Subcutaneous adipose tissue (tissue), 4 donors: ENCODE measurements around the gene PARL. TPM values are rescaled to one million over a fixed set of nuclear protein-coding genes. Genes with fewer than 3 reads are reported as not detected.

ENCODE experiments used
- CTCF ChIP-seq: fragments of 450-650 bp; IDR thresholded peaks from one replicate; pipeline ENCODE4 v1.5.1; 2016; ENCODE audit warnings: low read depth, mild to moderate bottlenecking, control low read depth, antibody characterized with exemption, moderate library complexity
- total RNA-seq, 4 donors: library from RNA; depleted of rRNA; stranded (reverse); fragments of >200 nt; gene quantifications; one replicate each; pipeline ENCODE4 v1.1.0, GENCODE V29; 2016

PARL gene
- total RNA-seq, 4 donors from 2014 or later: 43.4 to 66.4 (median 44.5) TPM

DNA sequence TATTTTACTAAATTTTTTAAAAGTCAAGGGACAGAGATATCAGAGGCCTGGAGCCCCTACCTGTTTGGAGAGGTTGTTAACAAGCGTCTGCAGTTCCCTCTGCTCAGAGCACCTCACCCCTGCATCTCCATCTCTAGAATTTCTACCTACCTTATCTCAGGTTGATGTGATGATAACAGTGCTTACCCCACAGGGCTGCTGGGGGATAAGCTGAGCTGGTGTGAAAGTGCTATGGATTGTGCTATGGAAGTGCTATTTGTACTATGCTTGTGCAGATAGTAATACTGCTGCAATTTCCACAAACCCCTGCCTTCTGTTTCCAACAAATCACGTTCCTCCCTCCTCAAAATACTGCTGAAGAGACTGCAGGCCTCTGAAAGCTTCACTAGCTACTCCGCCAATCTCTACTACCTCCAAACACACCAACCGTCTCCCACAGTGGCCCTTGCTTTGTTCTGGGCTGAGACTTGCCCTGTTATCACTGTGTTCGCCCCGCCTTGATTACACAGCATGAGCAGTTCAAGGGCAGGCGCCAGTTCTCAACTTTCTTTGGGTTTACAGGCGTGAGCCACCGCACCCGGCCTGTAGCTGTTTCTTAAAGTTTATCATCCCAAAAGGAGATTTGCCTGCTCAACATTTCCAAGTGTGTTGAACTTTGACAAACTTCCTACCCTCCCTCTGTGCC, 28.4 kb upstream of the PARL start:
- TF ChIP-seq CTCF: no peak

- TF ChIP-seq CTCF: no peak
These were observed 27.3 kb upstream of the PARL start for GRCh38 chr3:183911763-183912506.

- TF ChIP-seq CTCF: no peak
These were observed 26.4 kb upstream of the PARL start for GRCh38 chr3:183911087-183911486.

DNA sequence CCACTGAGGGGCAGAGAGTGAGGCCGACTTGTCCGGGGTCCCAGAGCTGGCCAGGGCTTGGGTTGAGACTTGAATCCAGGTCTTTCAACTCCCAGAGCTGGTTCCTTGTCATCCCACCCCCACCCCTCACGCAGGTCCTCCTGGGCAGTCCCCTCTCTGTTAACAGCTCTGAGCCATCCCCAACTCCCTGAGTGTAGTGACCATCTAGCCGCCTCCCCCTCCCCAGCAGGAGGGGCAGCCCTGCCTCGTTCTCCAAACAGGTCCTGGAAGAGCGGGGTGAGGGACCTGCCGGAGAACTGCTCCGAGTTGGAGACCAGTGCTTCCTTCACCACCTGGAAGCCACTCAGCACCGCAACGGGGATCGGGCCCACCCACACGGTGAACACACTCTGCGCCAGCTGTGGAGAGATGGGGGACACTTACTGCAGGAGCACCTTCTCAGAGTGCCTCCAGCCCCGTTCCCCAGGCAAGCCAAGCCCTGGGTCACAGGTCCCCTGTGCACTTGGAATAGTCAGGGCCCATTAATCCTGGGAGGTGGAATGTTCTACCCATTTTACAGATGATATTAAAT, 24.4 kb upstream of the PARL start:
- TF ChIP-seq CTCF: no peak

DNA sequence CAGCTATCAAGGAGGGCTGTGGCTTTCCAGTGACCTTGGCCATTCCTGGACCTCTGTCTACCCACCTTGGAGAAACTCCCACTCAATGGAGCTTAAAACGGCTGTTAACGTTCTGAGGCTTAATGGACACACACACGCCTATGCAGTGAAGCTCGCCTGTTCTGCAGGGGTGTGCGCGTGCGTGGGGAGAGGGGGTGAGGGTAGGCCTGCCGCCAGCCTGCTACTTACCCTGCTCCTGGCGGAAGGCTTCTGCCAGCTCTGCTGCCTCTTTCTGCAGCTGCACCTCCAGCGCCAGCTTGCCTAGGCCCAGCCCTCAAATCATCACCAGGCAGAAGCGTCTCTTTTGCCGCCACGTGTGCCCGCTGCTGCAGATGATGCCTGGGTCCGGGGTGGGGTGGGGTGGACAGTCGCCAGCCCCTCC, 23.2 kb upstream of the PARL start:
- no peak for TF ChIP-seq CTCF

DNA sequence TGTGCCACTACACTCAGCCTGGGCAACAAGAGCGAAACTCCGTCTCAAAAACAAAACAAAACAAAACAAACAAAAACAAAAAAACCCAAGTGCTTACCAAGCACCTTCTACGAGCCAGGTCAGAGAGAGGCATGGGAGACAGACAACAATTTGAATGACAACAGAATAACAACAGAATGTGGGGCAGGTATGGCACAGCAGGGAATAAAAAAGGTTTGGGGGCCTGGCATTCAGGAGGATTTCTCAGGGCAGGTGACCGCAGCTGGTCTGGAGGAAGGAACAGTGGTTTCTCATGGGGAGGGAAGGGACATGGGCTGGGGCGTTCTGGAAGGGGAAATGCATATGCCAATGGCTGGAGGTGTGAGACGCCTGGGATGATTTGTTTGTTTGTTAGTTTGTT, 22.5 kb upstream of the PARL start:
- TF ChIP-seq CTCF: no peak

DNA sequence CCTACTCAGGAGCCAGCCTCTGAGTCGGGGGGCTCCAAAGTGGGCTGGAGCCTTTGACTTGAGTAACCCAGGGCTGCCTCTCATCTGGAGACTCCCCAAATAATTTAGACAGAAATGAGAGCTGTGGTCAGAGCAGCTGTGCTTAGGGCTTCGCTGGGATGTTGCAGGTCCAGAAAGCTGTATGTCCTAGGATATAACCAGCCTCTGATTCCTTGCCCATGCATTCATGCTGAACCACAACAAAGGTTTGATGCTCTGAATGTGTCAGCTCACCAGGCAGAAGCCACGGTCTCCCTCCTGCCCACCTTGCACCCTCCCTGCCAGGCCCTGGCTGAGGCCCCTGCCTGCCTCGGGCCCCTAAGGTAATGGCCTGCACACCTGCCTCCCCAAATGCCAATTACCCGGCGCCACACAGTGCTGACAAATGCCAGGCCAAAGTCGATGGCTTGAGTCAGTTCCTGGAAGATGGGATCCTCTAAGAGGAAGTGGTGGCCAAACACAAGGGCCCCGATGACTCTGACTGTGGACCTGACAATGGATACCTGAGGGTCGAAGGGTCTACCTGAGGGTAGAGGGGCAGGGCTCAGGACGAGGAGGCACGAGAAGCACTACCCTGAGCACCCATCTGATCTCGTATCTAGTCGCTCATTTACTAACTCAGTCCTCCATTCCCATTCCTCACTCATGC, 21.7 kb upstream of the PARL start:
- no peak for TF ChIP-seq CTCF
